Ishikawa (cell line): ENCODE measurements around the gene RBM19.

Experiments used
- CEBPB ChIP-seq: IDR thresholded peaks from 2 replicates; pipeline ENCODE4 v1.6.1; 2012
- CREB1 ChIP-seq: IDR thresholded peaks from 2 replicates; pipeline ENCODE4 v1.6.1; 2012; ENCODE audit warnings: low read depth
- EGR1 ChIP-seq: IDR thresholded peaks from 2 replicates; pipeline ENCODE4 v1.6.1; 2012
- EP300 ChIP-seq: IDR thresholded peaks from 2 replicates; pipeline ENCODE4 v1.6.1; 2012; ENCODE audit warnings: borderline replicate concordance
- FOXM1 ChIP-seq: IDR thresholded peaks from 2 replicates; pipeline ENCODE4 v1.6.1; 2012; ENCODE audit warnings: low read depth, borderline replicate concordance
- NFIC ChIP-seq: IDR thresholded peaks from 2 replicates; pipeline ENCODE4 v1.6.1; 2012
- RAD21 ChIP-seq: IDR thresholded peaks from 2 replicates; pipeline ENCODE4 v1.6.1; 2012; ENCODE audit warnings: low read depth
- TAF1 ChIP-seq: IDR thresholded peaks from 2 replicates; pipeline ENCODE4 v1.6.1; 2012; ENCODE audit warnings: low read depth, mild to moderate bottlenecking
- TCF12 ChIP-seq: IDR thresholded peaks from 2 replicates; pipeline ENCODE4 v1.6.1; 2012; ENCODE audit warnings: low read depth
- TEAD4 ChIP-seq: IDR thresholded peaks from 2 replicates; pipeline ENCODE4 v1.6.1; 2012
- YY1 ChIP-seq: IDR thresholded peaks from 2 replicates; pipeline ENCODE4 v1.6.1; 2012; ENCODE audit warnings: low read depth
- TF ChIP-seq, protein P1 (sequence below): IDR thresholded peaks from 2 replicates; pipeline ENCODE4 v1.6.1; 2012
- TF ChIP-seq, protein P2 (sequence below): IDR thresholded peaks from 2 replicates; pipeline ENCODE4 v1.6.1; 2012; ENCODE audit warnings: low read depth, mild to moderate bottlenecking
- TF ChIP-seq, protein P3 (sequence below): IDR thresholded peaks from 2 replicates; pipeline ENCODE4 v1.6.1; 2012

DNA sequence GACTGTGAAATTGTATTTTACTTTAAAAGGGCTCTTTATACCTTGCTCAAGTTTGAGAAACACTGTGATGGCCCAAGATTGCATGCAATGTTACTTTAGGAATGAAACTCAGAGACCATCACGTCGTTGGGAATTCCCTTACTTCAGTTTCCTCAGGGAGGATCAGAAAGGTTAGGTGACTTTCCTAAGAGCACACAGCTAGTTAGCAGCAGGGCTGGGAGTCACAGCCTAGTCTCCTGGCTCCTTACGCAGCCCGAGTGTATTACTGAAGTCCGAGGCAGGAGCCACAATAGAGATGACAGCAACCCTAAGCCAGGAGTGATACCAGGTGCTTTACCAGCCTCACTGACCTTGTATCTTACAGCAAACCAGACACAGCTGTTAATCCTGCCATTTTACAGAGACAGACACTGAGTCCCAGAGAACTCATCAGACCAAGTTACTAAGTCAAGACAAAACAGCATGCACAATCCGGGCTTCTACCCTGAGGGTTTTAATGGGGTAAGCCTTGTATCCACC, 67.0 kb downstream of the RBM19 start:
- no peak for TF ChIP-seq TCF12
- TF ChIP-seq, protein P1, sequence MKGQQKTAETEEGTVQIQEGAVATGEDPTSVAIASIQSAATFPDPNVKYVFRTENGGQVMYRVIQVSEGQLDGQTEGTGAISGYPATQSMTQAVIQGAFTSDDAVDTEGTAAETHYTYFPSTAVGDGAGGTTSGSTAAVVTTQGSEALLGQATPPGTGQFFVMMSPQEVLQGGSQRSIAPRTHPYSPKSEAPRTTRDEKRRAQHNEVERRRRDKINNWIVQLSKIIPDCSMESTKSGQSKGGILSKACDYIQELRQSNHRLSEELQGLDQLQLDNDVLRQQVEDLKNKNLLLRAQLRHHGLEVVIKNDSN = no peak
- no peak for TF ChIP-seq TAF1
- TF ChIP-seq FOXM1 = no peak
- TF ChIP-seq, protein P2, sequence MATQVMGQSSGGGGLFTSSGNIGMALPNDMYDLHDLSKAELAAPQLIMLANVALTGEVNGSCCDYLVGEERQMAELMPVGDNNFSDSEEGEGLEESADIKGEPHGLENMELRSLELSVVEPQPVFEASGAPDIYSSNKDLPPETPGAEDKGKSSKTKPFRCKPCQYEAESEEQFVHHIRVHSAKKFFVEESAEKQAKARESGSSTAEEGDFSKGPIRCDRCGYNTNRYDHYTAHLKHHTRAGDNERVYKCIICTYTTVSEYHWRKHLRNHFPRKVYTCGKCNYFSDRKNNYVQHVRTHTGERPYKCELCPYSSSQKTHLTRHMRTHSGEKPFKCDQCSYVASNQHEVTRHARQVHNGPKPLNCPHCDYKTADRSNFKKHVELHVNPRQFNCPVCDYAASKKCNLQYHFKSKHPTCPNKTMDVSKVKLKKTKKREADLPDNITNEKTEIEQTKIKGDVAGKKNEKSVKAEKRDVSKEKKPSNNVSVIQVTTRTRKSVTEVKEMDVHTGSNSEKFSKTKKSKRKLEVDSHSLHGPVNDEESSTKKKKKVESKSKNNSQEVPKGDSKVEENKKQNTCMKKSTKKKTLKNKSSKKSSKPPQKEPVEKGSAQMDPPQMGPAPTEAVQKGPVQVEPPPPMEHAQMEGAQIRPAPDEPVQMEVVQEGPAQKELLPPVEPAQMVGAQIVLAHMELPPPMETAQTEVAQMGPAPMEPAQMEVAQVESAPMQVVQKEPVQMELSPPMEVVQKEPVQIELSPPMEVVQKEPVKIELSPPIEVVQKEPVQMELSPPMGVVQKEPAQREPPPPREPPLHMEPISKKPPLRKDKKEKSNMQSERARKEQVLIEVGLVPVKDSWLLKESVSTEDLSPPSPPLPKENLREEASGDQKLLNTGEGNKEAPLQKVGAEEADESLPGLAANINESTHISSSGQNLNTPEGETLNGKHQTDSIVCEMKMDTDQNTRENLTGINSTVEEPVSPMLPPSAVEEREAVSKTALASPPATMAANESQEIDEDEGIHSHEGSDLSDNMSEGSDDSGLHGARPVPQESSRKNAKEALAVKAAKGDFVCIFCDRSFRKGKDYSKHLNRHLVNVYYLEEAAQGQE = no peak
- no peak for TF ChIP-seq EP300
- TF ChIP-seq EGR1 = no peak
- TF ChIP-seq TEAD4 = no peak
- TF ChIP-seq, protein P3, sequence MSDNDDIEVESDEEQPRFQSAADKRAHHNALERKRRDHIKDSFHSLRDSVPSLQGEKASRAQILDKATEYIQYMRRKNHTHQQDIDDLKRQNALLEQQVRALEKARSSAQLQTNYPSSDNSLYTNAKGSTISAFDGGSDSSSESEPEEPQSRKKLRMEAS = no peak
- no peak for TF ChIP-seq RAD21
- no peak for TF ChIP-seq CREB1
- TF ChIP-seq NFIC = no peak
- TF ChIP-seq CEBPB = no peak
- no peak for TF ChIP-seq YY1
